OCI-LY3 (cell line): Measurements from ENCODE around the gene SPI1.

Experiments
- CTCF ChIP-seq: fragments of 200-600, 300-600 bp; sonication (generic); IDR thresholded peaks from 2 replicates; pipeline ENCODE4 v1.5.1; 2014; ENCODE audit warnings: antibody characterized with exemption, low read length, low read depth
- EZH2phosphoT487 ChIP-seq: fragments of 200-600 bp; shearing (Covaris generic); IDR thresholded peaks from 2 replicates; pipeline ENCODE4 v1.6.1; 2018; ENCODE audit warnings: antibody characterized with exemption, mixed run types, low read depth

DNA sequence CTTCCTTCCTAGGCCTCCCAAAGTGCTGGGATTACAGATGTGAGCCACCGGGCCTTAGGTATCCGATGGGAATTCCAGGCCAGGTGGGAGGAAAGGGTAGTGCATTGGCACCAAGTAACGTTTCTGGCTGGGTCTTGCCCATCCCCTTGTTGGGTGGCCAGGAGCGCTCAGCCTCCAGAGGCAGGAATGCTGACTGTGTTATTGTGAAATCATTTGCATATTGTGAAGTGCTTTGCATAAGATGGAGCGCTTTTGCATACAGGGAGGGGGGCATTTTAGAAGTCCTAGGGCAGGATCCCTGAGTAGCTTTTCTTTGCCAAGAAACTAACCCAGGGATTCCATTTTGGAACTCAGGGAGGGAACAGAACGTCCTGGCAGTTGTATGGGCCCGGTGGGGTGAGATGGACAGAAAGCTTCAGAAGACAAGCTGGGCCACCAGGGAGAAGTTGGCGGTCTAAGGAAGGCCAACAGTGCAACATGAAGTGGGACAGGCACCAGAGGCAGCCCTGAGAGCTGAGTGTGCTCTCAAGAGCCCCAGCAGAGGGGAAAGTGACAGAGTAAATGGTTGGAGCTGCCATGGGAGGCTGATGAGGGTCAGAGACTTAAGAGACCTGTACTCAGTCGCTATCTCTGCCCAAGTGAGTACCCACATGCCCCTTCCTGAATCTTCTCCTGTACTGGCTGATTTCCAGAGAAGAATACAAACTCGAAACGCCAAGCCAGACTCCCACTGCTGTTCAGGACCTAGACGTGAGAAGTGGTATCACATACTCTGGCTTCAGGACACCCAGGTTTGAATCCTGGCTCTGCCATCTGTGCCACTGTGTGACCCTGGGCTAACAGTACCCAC is 28.8 kb upstream of the SPI1 start:
- TF ChIP-seq CTCF (no peak), EZH2phosphoT487 (no peak)
